NCI-H510A treated with DMSO at 0.1 percent for 48 hours (cell line): Measurements from ENCODE around the gene SLC35A2.

Experiments
- DNase-seq: peaks from one replicate; lab custom pipeline; 2025; lab: John Stamatoyannopoulos, UW

Gene SLC35A2

GRCh38 chrX:48927123-48927522 lies 15.7 kb upstream of the SLC35A2 start:
- no peak for DNase-seq

- no peak for DNase-seq
Measured at GRCh38 chrX:48924270-48924669, 12.8 kb upstream of the SLC35A2 start.

GRCh38 chrX:48923771-48924170 lies 12.3 kb upstream of the SLC35A2 start:
- no peak for DNase-seq

- DNase-seq, result no peak
Measured at GRCh38 chrX:48920718-48921104, 9.3 kb upstream of the SLC35A2 start.

GRCh38 chrX:48919947-48920717 lies 8.7 kb upstream of the SLC35A2 start:
- DNase-seq, result no peak

GRCh38 chrX:48919360-48919841 lies 8.0 kb upstream of the SLC35A2 start:
- DNase-seq, result no peak

GRCh38 chrX:48918643-48919340 lies 7.3 kb upstream of the SLC35A2 start, which contains the start of gene PIM2:
Gene PIM2 (minus strand): TSS chrX:48919024. CDS start chrX:48918834, 190 bp downstream.
- peak; percentile 93 for DNase-seq

GRCh38 chrX:48918301-48918642 lies 6.8 kb upstream of the SLC35A2 start:
- DNase-seq, result no peak

GRCh38 chrX:48917139-48918001 lies 5.9 kb upstream of the SLC35A2 start:
- DNase-seq, result peak; percentile 87

GRCh38 chrX:48914593-48915493 lies 3.4 kb upstream of the SLC35A2 start:
- no peak for DNase-seq

- DNase-seq, result no peak
Measured at GRCh38 chrX:48913605-48914366, 2.3 kb upstream of the SLC35A2 start.

- no peak for DNase-seq
Measured at GRCh38 chrX:48910926-48911411, 477 bp downstream of the SLC35A2 start.

GRCh38 chrX:48909703-48910294 lies 1.6 kb downstream of the SLC35A2 start:
- no peak for DNase-seq

- no peak for DNase-seq
Measured at GRCh38 chrX:48908600-48908999, 2.8 kb downstream of the SLC35A2 start.

GRCh38 chrX:48905090-48905790 lies 6.2 kb downstream of the SLC35A2 start:
- no peak for DNase-seq

GRCh38 chrX:48904626-48905025 lies 6.8 kb downstream of the SLC35A2 start:
- DNase-seq, result no peak

GRCh38 chrX:48904180-48904579 lies 7.3 kb downstream of the SLC35A2 start:
- DNase-seq, result no peak

GRCh38 chrX:48903290-48903689 lies 8.2 kb downstream of the SLC35A2 start:
- no peak for DNase-seq

GRCh38 chrX:48902776-48903175 lies 8.7 kb downstream of the SLC35A2 start:
- no peak for DNase-seq
